Activated CD8-positive, alpha-beta memory T cell treated with anti-CD3 and anti-CD28 coated beads for 48 hours (primary cell): ENCODE results near the gene PHGDH.
"Not testable (repeated sequence)": the region's sequence is repeated elsewhere in the genome, so short reads cannot be mapped to it uniquely, and the experiment has no call there.

Source experiments
- DNase-seq, 3 experiments: peaks; one replicate each; pipeline ENCODE4 v3.0.0-alpha.2; 2020; ENCODE audit warnings: low read depth in 2 of 3, low spot score in 2 of 3

The PHGDH gene

DNA sequence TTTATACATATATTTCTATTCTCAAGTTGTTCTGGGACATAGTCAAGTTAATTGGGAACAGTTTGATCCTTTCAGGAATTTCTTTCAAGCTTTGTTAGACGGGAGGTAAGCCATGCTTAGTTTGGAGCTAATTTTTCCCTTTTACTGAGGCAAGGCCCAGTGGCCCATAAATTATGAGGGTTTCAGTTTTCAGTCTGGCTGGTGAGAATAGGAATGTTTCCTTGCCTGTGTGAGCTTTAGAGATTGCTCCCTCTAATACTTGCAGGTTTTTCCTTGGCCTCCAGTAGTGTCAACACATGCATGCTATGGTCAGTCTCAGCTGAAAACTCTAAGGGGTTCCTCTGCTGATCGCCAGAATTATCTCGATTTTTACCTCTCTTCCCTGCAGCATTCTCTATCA, 14.1 kb upstream of the PHGDH start:
- DNase-seq, result no peak

DNA sequence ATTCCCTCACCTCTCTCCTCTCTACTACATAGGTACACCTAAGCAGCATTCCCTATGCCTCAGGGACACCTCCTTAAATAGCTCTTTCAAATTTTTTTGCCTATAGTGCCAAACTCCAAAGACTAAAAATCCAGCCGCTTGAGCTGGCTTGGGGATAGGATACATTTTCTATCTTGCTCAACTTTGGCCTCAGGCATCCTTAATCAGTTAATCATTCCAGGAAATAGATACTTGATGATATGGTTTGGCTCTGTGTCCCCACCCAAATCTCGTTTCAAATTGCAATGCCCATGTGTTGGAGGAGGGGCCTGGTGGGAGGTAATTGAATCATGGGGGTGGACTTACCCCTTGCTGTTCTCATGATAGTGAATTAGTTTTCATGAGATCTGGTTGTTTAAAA, 11.4 kb upstream of the PHGDH start:
- DNase-seq, result no peak

DNA sequence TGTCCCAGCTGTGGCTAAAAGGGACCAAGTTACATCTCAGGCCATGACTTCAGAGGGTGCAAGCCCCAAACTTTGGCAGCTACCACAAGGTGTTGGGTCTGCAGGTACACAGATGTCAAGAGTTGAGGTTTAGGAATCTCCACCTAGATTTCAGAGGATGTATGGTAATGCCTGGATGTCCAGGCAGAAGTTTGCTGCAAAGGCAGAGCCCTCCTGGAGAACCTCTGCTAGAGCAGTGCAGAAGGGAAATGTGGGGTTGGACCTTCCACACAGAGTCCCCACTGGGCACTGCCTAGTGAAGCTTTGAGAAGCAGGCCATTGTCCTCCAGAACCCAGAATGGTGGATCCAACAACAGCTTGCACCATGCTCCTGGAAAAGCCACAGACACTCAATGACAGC, 10.1 kb upstream of the PHGDH start:
- no peak for DNase-seq

DNA sequence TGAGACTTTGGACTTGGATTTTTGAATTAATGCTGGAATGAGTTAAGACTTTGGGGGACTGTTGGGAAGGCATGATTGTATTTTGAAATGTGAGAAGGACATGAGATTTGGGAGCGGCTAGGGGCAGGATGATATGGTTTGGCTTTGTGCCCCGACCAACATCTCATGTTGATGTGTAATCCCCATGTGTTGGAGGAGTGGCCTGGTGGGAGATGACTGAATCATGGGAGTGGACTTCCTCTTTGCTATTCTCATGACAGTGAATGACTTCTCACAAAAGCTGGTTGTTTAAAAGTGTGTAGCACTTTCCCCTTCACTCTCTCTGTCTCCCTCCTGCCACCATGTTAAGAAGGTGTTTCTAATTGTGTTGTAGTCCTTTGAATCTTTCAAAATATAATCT, 9.3 kb upstream of the PHGDH start:
- no peak for DNase-seq

- DNase-seq, result no peak
These were observed 7.9 kb upstream of the PHGDH start for GRCh38 chr1:119703666-119704450.

GRCh38 chr1:119706599-119706998, 5.1 kb upstream of the PHGDH start:
- not testable (repeated sequence) for DNase-seq

DNA sequence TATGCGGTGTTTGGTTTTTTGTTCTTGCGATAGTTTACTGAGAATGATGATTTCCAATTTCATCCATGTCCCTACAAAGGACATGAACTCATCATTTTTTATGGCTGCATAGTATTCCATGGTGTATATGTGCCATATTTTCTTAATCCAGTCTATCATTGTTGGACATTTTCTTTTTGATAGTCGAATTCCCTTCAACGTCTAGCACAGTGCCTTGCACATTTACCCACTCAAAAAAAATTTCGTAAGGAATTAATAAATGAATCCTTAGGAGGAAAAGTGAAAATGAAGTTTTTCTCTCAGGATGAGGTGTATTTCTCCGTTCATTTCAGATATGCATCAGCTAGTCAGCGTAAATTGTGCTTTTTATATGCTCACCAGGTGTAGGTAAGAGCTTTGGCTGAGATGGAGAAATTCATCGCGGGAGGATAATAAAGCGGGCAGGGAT, 354 bp upstream of the PHGDH start:
- DNase-seq, result not testable (repeated sequence)

DNA sequence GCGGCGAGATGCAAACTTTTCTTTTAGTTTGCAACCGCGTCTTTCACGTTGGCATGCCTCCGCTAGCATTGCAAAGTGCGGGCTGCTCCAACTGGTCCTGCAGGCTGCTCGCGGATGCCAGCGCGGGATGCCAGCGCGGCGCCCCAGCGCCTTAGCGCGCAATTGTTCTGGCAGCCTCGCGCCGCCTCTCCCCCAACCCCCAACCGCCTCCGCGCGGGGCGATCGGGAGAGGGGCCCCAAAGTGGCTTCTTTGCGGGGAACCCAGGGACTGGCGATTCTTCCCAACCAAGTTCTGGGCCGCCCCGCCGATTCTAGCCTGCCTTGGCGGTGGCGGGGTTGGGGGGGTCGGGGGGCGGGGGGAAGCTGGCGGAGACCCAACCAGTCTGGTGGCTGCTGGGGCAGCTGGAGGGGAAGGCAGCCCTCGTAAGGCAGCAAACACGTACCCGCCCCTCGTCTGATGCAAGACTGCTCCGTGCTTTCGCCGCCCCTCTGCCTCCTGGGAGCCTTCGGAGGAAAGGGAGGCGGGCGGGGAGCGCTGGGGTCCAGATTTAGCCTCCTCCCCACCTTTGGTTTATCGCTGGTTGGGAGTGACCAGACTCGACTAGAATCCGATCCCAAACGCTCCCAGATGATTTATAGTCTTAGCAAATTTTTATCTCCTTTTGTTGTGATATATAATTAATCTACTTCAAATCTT, 756 bp downstream of the PHGDH start:
- DNase-seq, result peak; percentile 18 to 38 (median 36)

DNA sequence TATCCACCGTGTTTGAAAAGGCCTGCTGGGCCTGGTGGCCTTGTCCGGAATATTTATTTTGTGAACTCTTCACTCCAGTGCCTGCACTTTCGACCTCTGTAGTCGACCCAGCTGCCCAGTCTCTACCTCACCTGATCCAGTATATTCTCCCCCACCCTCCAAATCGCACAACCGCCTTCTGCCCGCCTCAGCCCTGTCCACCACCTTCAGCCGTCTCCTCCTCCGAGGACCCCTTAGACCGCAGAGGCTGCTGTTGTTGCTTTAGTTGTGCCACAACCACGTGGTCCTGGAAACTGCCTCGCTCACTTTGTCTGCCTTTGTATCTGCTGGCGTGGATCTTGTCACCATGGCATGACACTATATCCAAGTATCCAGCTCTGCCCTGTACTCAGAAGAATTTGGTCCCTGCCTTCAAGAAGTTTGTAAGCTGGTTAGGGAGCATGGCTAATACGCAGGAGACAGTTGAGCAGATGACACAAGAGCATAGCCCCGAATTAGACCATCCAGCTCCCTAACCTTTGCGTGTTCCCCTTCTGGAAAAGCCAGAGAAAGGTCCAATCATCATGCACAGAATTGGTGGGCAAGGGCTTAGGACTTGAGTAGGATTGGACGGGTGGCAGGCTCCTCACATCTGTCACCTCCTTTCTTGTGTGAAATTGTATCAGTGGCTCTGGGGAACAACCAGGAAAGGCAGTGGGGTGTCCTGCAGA, 1.5 kb downstream of the PHGDH start:
- DNase-seq, result no peak

DNA sequence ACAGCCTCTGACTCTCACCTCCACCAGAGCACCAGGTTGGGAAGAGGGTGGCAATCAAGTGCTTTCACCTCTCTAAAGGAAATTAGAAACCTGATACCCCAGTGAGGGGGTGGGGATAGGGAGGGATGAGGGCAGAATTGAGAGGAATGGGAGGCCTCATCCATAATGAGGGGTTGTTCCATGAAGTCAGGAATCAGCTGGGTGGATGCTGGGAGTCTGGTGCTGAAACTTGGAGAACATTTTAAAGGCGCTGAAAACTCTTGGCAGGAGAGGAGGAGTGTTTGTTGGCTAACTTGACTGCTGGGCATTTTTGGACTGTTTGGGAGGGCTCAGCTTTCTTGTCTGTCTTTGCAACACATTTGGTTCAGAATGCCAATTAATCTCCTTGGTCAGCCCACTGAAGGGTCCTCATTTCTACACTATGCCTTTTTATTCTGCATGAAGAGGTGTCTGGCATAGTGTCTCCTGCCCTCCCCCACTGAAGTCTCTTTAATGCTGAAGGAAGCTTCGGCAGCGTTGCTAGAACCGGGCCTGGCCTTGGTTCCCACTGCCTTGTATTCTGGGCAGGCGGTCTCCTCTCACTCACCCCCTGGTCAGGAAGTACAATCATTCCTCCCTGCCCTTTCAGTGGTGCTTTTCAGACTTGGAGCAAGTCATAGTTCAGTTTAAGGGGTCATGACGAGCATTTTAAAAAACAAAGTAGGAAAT, 2.2 kb downstream of the PHGDH start:
- no peak for DNase-seq

- no peak for DNase-seq
These were observed 2.8 kb downstream of the PHGDH start for GRCh38 chr1:119714583-119714982.

GRCh38 chr1:119715542-119715941, 3.8 kb downstream of the PHGDH start:
- DNase-seq, result no peak

DNA sequence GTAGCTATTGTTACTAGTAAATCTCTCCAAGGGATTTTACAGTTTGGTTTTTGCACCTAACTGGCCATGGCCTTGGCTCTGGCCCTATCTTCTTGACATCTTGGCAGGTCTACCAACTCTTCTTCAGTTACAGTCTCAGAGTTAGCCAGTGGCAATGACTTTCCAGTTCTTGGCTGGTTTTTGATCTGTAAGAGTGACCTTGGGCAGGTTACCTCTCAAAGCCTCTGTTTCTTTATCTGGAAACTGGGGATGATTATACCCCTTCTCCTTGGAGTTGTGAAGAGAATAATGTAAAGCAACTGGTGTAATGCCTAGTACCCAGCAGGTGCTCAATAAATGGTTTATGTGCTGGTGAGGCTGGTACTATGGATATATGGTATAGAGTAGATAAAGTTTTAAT, 6.7 kb downstream of the PHGDH start:
- DNase-seq, result no peak

GRCh38 chr1:119718972-119719371, 7.2 kb downstream of the PHGDH start:
- no peak for DNase-seq

DNA sequence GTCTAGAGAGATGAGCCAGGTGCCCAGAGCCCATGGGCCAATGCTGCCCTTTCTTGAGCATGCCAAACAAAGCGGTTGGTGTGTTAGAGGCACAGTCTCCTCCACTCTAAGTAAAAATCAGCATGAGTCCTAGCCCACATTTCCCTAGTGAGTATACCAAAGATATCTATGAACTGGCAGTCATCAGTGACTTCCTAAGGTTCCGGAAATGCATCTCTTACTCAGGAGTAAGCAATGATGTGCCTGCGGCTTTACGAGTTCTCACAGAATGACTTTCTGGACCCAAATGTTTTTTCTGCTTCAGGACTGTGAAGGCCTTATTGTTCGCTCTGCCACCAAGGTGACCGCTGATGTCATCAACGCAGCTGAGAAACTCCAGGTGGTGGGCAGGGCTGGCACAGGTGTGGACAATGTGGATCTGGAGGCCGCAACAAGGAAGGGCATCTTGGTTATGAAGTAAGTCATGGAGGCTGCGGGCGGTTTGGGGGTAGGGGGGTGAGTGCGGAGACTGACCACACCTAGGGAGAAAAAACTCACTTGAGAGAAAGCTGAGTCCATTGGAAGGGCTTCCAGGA, 9.2 kb downstream of the PHGDH start:
- no peak for DNase-seq

GRCh38 chr1:119721896-119722295, 10.2 kb downstream of the PHGDH start:
- DNase-seq, result no peak

- DNase-seq, result no peak
These were observed 13.0 kb downstream of the PHGDH start for GRCh38 chr1:119724611-119725218.

DNA sequence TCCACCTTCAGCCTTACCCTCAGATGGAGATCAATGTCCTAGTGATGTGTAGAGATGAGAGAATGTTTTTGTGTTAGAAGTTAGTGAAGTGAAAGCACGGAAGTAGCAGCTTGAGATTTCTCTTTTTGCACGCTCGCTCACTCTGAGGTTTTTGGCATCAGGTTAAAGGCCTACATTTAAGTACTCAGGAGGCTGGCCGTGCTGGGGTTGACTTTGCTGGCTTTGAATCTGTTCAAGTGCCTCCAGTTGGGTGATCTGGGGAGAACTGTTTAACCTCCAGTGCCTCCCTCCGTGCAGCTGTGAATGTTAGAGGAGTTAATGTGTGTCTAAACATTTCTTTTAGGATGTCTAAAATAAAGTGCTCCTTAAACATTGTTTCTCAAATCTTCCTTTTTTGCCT, 13.9 kb downstream of the PHGDH start:
- no peak for DNase-seq

DNA sequence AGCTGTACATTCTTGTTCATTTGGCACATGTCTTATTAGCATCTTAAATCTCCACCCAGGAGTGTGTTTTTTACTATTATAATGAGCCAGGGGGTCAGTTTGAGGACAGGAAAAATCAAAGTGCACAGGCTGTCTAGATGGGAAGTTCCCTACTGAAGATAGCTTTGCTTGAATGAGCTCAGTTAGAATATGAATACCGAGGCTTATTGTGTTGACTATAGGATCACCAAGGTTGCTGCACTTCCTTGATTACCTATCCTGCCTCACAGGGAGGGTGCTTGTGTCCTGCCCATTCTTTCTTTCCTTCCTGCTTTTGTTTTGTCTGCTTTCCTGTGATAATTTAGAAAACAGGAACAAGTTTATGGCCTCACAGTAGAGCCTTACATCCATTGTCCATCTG, 16.3 kb downstream of the PHGDH start:
- no peak for DNase-seq

- no peak for DNase-seq
These were observed 17.3 kb downstream of the PHGDH start for GRCh38 chr1:119729044-119729443.

DNA sequence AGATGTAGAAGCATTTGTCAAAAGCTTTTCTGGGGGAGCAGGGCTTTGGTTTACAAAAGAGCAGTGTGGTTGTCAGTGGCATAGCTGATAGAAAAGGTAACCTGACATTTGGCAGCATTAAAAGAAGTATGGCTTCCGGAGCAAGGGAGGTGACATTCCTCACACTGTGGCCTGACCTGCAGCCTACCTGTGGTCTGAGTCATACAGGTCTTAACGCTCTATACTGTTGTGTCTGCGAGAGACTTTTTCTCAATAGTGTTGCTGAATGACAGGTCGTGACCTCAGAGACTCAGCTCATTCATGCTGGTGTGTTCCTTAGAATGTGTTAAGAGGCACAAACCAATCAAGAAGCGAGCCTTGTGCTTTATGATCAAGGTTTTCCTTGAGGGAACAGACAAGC, 19.3 kb downstream of the PHGDH start:
- no peak for DNase-seq
